Retinal pigment epithelial cell (primary cell): ENCODE measurements around the gene ACP3.
A peak's percentile ranks its signal among the peaks of the same experiment; 100 is the strongest.
"Not testable (repeated sequence)": the region's sequence is repeated elsewhere in the genome, so short reads cannot be mapped to it uniquely, and the experiment has no call there.

Experiments
- DNase-seq: peaks from one replicate; pipeline ENCODE4 v3.0.0-alpha.2; 2010; ENCODE audit warnings: low read depth
- H3K4me3 ChIP-seq: 2 replicates; pipeline ENCODE4 v1.5.1; 2011; ENCODE audit warnings: mild to moderate bottlenecking, low read length, control low read depth, moderate library complexity
- CTCF ChIP-seq: conservative IDR thresholded peaks from 2 replicates; pipeline ENCODE4 v1.5.1; 2011; ENCODE audit warnings: low read depth, low read length, control low read depth, inconsistent platforms

The ACP3 gene

DNA sequence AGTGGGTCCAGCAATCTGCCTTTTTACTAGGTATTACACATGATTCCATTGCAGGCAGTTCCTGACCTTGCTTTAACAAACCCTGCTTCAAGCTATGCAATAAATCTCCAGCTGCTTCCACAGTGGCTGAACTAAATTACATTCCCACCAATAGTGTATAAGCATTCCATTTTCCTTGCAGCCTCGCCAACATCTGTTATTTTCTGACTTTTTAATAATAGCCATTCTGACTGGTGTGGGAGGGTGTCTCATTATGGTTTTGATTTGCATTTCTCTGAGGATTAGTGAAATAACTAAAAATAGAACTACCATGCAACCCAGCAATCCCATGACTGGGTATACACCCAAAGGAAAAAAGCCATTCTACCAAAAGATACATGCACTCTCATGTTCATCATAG lies 63.7 kb downstream of the ACP3 start:
- DNase-seq: peak; percentile 34

DNA sequence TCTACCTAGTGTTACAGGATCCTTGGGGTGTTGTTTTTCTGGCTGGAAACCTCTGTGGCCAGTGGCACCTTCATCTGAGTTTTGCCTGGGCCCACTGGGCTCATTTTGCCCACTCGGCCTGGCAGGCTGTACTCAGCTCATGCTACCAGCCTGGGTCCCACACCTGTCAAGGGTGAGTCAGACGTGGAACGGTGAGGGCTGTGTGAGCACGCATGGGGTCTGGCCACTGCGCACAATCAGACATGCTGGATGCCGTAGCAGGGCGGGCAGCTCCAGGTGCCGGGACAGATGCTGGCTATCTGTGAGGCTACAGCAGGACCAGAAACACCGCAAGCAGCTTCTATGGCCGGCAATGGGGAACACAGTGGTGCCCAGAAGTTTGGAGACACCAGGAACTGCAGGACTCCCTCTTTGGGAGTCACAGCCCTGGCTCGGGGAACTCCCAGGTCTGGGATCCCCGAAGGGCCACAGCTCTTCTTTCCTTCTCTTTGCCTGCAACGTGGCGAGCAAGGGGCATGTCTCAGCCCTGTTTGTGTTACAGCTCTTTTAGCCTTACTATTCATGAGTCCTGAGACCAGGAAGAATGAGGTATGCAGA lies 64.2 kb downstream of the ACP3 start:
- no peak for TF ChIP-seq CTCF
- H3K4me3 ChIP-seq: no peak overlapping the region
- no peak for DNase-seq

More for the DNA sequence above, 63.7 kb downstream of the ACP3 start:
- H3K4me3 ChIP-seq: no peak overlapping the region
- no peak for TF ChIP-seq CTCF

GRCh38 chr3:132382267-132382666 lies 65.1 kb downstream of the ACP3 start:
- DNase-seq: no peak
- TF ChIP-seq CTCF: no peak
- H3K4me3 ChIP-seq: no peak overlapping the region

GRCh38 chr3:132382688-132383194 lies 65.5 kb downstream of the ACP3 start:
- no peak for DNase-seq
- no peak for TF ChIP-seq CTCF
- H3K4me3 ChIP-seq: no peak overlapping the region

DNA sequence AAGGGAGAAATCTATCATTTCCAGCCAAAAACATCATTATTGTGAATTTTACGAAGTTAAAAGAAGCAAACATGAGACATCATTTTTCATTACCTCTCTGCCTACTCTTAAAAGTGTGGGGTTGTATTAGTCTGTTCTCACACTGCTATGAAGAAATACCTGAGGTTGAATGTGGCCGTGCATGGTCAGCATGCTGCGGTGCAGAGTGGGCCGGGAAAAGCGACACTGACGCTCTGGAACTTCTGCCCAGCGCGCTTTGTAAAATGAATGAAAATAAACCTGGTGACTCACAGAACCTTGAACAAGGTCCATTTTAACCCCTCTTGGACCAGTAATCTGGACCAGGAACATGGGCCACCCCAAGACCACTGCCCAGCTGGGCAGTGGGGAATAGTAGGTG lies 69.1 kb downstream of the ACP3 start:
- no peak for TF ChIP-seq CTCF
- DNase-seq: no peak
- H3K4me3 ChIP-seq: no peak overlapping the region

GRCh38 chr3:132392675-132393074 lies 75.5 kb downstream of the ACP3 start:
- DNase-seq, H3K4me3 ChIP-seq: not testable (repeated sequence)

GRCh38 chr3:132394320-132394719 lies 77.1 kb downstream of the ACP3 start:
- no peak overlapping the region for H3K4me3 ChIP-seq
- DNase-seq: peak; percentile 43
- no peak for TF ChIP-seq CTCF

DNA sequence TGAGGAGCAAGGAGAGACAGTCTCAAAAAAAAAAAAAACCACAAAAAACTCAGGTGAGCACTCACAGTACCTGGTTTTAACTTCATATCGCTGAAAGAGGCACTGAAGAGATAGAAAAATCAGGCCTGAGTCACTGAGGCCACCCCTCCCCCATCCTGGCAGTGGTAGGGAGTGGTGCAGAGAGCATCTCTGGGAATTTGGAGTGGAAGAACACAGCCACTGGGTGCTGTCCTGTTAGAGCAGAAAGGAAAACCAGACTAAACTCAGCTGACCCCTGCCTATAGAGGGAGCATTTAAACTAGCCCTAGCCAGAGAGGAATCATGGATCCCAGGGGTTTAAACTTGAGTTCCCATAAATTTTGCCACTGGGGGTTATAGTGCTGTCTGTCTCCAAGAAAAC lies 77.9 kb downstream of the ACP3 start:
- H3K4me3 ChIP-seq: no peak overlapping the region
- DNase-seq: no peak
- TF ChIP-seq CTCF: no peak
